ENCODE measurements around the gene TUSC2.

DNA sequence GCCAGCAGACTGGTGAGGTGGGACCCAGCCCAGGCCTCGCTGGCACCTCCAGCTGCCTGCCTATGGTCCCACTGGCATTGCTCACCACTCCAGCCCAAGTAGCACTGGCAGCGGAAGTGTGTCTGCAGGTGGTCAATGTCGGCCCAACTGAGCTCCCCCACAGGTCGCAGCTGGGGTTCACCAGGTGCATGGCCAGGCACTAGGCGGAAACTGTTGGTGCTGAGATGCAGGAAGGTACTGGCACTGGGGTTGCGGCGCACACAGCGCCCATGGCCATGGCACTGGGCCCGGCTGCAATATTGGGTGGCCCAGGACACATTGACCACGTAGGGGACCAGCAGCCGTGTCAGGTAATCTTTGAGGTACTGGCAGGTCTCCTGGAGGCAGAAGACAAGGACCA lies 9.9 kb downstream of the TUSC2 start:
- TF ChIP-seq, protein P1, sequence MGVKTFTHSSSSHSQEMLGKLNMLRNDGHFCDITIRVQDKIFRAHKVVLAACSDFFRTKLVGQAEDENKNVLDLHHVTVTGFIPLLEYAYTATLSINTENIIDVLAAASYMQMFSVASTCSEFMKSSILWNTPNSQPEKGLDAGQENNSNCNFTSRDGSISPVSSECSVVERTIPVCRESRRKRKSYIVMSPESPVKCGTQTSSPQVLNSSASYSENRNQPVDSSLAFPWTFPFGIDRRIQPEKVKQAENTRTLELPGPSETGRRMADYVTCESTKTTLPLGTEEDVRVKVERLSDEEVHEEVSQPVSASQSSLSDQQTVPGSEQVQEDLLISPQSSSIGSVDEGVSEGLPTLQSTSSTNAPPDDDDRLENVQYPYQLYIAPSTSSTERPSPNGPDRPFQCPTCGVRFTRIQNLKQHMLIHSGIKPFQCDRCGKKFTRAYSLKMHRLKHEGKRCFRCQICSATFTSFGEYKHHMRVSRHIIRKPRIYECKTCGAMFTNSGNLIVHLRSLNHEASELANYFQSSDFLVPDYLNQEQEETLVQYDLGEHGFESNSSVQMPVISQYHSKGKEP (CRISPR knock-in tag; IDR thresholded peaks at IDR 0.05): no peak
- no peak for TF ChIP-seq ZNF274 (CRISPR knock-in tag; IDR thresholded peaks at IDR 0.05)
- TF ChIP-seq, protein P2, sequence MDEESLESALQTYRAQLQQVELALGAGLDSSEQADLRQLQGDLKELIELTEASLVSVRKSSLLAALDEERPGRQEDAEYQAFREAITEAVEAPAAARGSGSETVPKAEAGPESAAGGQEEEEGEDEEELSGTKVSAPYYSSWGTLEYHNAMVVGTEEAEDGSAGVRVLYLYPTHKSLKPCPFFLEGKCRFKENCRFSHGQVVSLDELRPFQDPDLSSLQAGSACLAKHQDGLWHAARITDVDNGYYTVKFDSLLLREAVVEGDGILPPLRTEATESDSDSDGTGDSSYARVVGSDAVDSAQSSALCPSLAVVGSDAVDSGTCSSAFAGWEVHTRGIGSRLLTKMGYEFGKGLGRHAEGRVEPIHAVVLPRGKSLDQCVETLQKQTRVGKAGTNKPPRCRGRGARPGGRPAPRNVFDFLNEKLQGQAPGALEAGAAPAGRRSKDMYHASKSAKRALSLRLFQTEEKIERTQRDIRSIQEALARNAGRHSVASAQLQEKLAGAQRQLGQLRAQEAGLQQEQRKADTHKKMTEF (CRISPR knock-in tag; IDR thresholded peaks at IDR 0.05): no peak
- no peak for TF ChIP-seq FOXA1 (IDR thresholded peaks at IDR 0.05)
- no peak for TF ChIP-seq FOXA1 (CRISPR knock-in tag; IDR thresholded peaks at IDR 0.05)
- TF ChIP-seq, protein P3, sequence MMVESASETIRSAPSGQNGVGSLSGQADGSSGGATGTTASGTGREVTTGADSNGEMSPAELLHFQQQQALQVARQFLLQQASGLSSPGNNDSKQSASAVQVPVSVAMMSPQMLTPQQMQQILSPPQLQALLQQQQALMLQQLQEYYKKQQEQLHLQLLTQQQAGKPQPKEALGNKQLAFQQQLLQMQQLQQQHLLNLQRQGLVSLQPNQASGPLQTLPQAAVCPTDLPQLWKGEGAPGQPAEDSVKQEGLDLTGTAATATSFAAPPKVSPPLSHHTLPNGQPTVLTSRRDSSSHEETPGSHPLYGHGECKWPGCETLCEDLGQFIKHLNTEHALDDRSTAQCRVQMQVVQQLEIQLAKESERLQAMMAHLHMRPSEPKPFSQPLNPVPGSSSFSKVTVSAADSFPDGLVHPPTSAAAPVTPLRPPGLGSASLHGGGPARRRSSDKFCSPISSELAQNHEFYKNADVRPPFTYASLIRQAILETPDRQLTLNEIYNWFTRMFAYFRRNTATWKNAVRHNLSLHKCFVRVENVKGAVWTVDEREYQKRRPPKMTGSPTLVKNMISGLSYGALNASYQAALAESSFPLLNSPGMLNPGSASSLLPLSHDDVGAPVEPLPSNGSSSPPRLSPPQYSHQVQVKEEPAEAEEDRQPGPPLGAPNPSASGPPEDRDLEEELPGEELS (CRISPR knock-in tag; IDR thresholded peaks at IDR 0.05): no peak
- no peak for TF ChIP-seq ZNF703 (CRISPR knock-in tag; IDR thresholded peaks at IDR 0.05; ENCODE audit: borderline replicate concordance)
- TF ChIP-seq, protein P4, sequence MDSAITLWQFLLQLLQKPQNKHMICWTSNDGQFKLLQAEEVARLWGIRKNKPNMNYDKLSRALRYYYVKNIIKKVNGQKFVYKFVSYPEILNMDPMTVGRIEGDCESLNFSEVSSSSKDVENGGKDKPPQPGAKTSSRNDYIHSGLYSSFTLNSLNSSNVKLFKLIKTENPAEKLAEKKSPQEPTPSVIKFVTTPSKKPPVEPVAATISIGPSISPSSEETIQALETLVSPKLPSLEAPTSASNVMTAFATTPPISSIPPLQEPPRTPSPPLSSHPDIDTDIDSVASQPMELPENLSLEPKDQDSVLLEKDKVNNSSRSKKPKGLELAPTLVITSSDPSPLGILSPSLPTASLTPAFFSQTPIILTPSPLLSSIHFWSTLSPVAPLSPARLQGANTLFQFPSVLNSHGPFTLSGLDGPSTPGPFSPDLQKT (CRISPR knock-in tag; IDR thresholded peaks at IDR 0.05; ENCODE audit: borderline replicate concordance): no peak
- TF ChIP-seq, protein P5, sequence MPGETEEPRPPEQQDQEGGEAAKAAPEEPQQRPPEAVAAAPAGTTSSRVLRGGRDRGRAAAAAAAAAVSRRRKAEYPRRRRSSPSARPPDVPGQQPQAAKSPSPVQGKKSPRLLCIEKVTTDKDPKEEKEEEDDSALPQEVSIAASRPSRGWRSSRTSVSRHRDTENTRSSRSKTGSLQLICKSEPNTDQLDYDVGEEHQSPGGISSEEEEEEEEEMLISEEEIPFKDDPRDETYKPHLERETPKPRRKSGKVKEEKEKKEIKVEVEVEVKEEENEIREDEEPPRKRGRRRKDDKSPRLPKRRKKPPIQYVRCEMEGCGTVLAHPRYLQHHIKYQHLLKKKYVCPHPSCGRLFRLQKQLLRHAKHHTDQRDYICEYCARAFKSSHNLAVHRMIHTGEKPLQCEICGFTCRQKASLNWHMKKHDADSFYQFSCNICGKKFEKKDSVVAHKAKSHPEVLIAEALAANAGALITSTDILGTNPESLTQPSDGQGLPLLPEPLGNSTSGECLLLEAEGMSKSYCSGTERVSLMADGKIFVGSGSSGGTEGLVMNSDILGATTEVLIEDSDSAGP (CRISPR knock-in tag; IDR thresholded peaks at IDR 0.05; ENCODE audit: borderline replicate concordance): no peak
- no peak for TF ChIP-seq PPARG (CRISPR knock-in tag; conservative IDR thresholded peaks at IDR 0.05)
- no peak for TF ChIP-seq IRX3 (CRISPR knock-in tag; IDR thresholded peaks at IDR 0.05; ENCODE audit: borderline replicate concordance, low read depth)
- TF ChIP-seq, protein P6, sequence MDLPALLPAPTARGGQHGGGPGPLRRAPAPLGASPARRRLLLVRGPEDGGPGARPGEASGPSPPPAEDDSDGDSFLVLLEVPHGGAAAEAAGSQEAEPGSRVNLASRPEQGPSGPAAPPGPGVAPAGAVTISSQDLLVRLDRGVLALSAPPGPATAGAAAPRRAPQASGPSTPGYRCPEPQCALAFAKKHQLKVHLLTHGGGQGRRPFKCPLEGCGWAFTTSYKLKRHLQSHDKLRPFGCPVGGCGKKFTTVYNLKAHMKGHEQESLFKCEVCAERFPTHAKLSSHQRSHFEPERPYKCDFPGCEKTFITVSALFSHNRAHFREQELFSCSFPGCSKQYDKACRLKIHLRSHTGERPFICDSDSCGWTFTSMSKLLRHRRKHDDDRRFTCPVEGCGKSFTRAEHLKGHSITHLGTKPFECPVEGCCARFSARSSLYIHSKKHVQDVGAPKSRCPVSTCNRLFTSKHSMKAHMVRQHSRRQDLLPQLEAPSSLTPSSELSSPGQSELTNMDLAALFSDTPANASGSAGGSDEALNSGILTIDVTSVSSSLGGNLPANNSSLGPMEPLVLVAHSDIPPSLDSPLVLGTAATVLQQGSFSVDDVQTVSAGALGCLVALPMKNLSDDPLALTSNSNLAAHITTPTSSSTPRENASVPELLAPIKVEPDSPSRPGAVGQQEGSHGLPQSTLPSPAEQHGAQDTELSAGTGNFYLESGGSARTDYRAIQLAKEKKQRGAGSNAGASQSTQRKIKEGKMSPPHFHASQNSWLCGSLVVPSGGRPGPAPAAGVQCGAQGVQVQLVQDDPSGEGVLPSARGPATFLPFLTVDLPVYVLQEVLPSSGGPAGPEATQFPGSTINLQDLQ (CRISPR knock-in tag; IDR thresholded peaks at IDR 0.05): no peak

Measured in HepG2 (cell line).